T47D (cell line): ENCODE data around the gene UTP4.

Experiments used
- DNase-seq, 2 experiments: peaks; one replicate each; pipeline versions ENCODE4 v3.0.0 to v3.0.0-alpha.2; 2011 to 2012; ENCODE audit warnings: low read depth in 1 of 2, low spot score in 1 of 2
- JUND ChIP-seq: IDR thresholded peaks from 2 replicates; pipeline ENCODE4 v1.6.1; 2012; ENCODE audit warnings: low read depth
- in situ Hi-C: cut with HindIII; loops from 2 replicates; pipeline ENCODE4 v1.10.0; 2016; ENCODE audit warnings: low sequenced_read_pairs, low pct_unique_long_range_greater_than_20kb

UTP4 gene

DNA sequence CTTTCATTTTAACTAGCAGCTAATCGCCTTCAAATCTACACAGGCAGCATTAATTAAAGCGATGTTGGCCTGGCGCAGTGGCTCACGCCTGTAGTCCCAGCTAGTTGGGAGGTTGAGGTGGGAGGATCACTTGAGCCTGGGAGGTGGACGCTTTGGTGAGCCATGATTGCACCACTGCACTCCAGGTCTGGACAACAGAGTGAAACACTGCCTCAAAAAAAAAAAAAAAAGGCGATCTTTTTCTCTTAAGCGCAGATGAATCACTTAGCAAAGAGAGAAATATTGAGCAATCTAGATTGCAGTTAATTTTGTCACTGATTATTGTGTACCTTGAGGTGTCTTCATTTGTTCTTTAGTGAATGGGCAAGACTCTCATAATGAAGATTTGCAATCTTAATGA lies 66.9 kb downstream of the UTP4 start:
- no peak for DNase-seq
- TF ChIP-seq JUND = no peak
- in situ Hi-C loops = no loop called here

DNA sequence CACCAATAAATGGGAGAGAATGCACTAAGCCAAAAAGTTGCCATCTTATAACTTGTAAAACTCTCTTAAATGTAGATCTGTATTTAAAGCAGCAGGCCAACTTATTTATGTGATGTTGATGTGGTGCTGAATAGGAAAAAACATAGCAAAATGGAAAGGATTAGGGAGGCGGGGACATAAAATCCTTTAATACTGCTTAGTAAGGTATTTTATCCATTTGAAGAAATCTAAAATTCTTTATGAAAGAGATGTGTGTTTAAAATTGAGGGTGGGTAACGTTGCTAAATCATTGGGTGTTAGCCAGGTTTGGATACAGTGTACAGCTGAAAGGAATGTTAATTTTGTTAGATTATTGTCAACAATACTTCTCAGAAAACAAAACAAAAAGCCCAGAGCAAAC lies 68.8 kb downstream of the UTP4 start:
- in situ Hi-C loops = no loop called here
- no peak for DNase-seq
- TF ChIP-seq JUND = no peak

DNA sequence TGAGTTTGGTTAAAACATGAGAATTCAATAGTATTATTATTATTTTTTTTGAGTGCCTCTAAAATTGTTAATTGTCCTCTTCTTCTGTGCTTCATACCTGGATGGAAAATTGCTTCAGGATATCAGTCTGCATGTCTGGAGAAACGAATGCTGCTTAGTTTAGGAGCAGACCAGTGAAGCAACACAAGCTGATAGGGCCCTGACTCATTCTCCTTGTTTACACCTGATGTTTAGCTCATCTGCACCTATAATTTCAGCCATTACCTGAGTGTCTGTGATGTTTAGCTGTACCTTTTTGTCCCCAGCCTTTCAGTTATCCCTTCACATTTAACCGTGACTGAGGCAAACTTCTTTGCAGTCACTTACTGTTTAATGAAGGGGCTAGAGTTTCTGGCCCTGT lies 69.3 kb downstream of the UTP4 start:
- TF ChIP-seq JUND = no peak
- no peak for DNase-seq
- in situ Hi-C loops = no loop called here

DNA sequence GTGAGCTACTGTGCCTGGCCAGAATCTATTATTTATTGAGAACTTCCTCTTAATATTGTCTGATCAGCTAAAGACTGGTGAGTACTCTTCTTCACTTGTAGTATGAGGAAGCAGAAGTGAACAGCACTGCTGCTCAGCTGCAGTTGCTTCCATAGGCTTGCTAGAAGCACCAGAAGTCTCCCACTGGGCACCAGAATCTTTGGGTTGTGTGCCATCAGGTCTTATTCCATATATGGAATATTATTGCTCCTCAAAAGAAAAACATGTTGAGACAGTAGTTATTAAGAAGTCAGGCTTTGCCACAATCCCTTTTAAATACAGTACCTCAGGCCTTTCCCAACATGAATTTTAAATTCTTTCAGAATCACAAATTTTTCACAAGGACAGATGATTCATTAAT lies 71.7 kb downstream of the UTP4 start:
- in situ Hi-C loops = no loop called here
- TF ChIP-seq JUND = no peak
- no peak for DNase-seq

DNA sequence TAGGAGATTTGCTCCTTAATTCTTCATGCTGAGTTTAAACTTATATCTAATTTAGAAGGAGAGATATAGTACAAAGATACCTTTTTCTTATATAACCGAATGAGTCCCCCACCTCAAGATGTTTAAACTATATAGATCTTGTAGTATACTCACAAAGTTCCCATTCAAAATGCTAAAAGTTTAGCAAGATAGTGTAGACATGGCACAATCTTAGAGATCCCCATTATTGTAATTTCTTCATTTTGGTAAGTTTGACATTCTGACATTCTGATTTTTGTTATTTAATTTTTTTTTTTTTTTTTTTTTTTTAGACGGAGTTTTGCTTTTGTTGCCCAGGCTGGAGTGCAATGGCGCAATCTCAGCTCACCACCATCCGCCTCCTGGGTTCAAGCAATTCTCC lies 77.3 kb downstream of the UTP4 start:
- DNase-seq = no peak
- in situ Hi-C loops = no loop called here
- no peak for TF ChIP-seq JUND

DNA sequence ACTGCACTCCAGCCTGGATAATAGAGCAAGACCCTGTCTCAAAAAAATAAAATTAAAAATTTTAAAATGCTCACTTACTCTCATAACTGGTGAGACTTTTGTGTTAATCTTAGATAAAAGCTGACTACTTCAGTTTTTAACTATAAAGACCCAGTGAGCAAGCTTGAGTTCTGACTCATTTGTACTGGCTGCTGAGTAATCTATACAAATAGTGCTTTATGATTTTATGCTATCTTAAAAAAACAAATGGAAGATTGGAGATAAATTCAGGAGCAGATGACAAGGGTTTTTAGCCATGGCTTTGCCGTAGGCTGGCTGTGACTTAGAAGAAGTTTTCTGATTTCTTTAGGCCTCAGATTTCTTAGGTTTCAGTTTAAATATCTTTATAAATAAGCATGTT lies 85.0 kb downstream of the UTP4 start:
- in situ Hi-C loops = no loop called here
- no peak for TF ChIP-seq JUND
- DNase-seq = no peak
